GM12874 (cell line): ENCODE measurements around the gene TMEM201.

ENCODE experiments used
- TF ChIP-seq, protein P1 (sequence below): IDR thresholded peaks from 2 replicates; pipeline ENCODE4 v1.5.1; 2011; ENCODE audit warnings: low read depth, mild to moderate bottlenecking, control low read depth, low read length, moderate library complexity; ENCODE audit not compliant: insufficient read depth

Gene TMEM201

DNA sequence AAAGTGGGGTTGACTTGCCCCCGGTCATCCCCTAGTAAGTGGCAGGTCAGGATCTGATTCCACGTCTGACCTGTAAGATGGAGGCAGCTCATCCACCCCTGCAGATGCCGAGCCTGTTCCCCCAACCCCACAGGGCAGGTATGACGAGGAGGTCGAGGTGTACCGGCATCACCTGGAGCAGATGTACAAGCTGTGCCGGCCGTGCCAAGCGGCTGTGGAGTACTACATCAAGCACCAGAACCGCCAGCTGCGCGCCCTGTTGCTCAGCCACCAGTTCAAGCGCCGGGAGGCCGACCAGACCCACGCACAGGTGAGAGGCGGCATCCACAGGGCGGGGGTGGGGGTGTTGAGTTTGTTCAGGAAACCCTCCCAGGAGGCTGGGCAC lies 9.6 kb downstream of the TMEM201 start:
- TF ChIP-seq, protein P1, sequence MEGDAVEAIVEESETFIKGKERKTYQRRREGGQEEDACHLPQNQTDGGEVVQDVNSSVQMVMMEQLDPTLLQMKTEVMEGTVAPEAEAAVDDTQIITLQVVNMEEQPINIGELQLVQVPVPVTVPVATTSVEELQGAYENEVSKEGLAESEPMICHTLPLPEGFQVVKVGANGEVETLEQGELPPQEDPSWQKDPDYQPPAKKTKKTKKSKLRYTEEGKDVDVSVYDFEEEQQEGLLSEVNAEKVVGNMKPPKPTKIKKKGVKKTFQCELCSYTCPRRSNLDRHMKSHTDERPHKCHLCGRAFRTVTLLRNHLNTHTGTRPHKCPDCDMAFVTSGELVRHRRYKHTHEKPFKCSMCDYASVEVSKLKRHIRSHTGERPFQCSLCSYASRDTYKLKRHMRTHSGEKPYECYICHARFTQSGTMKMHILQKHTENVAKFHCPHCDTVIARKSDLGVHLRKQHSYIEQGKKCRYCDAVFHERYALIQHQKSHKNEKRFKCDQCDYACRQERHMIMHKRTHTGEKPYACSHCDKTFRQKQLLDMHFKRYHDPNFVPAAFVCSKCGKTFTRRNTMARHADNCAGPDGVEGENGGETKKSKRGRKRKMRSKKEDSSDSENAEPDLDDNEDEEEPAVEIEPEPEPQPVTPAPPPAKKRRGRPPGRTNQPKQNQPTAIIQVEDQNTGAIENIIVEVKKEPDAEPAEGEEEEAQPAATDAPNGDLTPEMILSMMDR, result no peak

DNA sequence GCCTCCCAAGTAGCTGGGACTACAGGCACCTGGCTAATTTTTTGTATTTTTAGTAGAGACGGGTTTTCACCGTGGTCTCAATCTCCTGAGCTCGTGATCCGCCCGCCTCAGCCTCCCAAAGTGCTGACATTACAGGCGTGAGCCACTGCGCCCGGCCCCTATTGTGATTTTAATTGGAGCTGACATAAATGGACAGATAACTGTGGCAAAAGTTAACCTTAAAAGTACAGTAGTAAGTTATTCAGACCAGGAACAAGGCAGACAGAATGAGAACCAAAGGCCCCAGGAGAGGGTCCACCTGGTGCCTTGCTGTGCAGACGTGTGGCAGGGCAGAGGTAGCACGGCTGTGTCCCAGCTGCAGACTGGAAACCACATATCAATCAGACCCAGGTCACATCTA lies 11.0 kb downstream of the TMEM201 start:
- TF ChIP-seq, protein P1, result no peak

- TF ChIP-seq, protein P1, result no peak
Measured at GRCh38 chr1:9600861-9601834, 12.4 kb downstream of the TMEM201 start.

GRCh38 chr1:9601942-9602793 lies 13.5 kb downstream of the TMEM201 start:
- TF ChIP-seq, protein P1, result no peak

GRCh38 chr1:9602794-9603167 lies 14.1 kb downstream of the TMEM201 start:
- TF ChIP-seq, protein P1, result no peak

GRCh38 chr1:9603307-9603706 lies 14.6 kb downstream of the TMEM201 start:
- TF ChIP-seq, protein P1, result no peak
